ENCODE data around the gene DEAF1. TPM values are rescaled to one million over a fixed set of nuclear protein-coding genes. Genes with fewer than 3 reads are reported as not detected.

The DEAF1 gene
- total and polyA plus RNA-seq, 2 experiments from 2014 or later, result 42.6 to 47.8 TPM

DNA sequence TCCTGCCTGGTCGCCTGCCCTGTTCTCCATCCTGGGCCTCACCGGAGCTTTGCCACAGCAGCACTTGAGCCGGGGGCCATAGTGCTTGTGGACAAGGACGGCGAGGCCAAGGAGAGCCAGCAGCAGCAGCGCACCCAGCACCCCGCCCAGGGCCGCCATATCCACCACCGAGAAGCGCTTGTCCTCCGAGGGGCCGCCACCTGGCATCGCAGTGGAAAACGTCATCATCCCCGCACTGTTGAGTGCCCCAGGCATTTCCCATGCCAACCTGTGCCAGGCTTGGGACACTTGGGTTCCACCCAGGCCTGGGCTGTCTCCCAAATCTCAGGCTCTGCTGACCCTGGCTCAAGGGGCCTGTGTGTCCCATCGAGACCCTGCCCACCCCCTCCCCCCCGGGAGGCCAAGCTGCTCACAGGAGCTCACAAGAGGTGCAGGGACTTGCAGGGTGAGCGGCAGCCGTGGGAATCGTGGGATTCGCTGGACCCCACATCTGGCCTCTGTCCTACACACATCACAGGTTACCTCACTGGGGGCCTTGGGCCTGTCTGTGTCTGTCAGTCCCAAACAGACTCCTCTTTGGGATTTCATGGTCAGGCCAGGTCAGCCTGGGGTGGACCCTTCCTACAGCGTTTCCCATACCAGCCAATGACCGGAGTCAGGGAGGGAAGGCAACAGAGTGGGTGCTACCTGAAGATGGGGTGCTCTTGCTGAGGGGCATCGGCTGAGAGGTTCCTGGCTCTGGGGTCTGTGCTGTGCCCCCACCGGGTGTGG, 76.9 kb downstream of the DEAF1 start:
- DNase-seq (ENCODE audit: low spot score) (no peak), ATAC-seq (no peak)
- H3K27ac ChIP-seq (ENCODE audit: low read depth), result no peak overlapping the region
- H3K27ac Mint-ChIP-seq, result no peak overlapping the region
- H2AFZ ChIP-seq, result no peak overlapping the region
- no peak overlapping the region for H3K4me2 ChIP-seq
- no peaks in the 10 kb centered on the region; the same call in 2 of the 3 replicates for H3K36me3 Mint-ChIP-seq (ENCODE audit: low read depth)
- no peaks in the 10 kb centered on the region for H3K9me3 Mint-ChIP-seq
- peaks cover 11% of the 10 kb centered on the region; the same call in 1 of the 2 replicates for H3K4me1 ChIP-seq (ENCODE audit: insufficient read depth)
- no peaks in the 10 kb centered on the region for H3K27me3 ChIP-seq (ENCODE audit: insufficient read depth)
- TF ChIP-seq ZNF114 (CRISPR knock-in tag; IDR thresholded peaks at IDR 0.05), result no peak
- no peak for TF ChIP-seq NANOG (IDR thresholded peaks at IDR 0.05; ENCODE audit: borderline replicate concordance)
- TF ChIP-seq JUNB (IDR thresholded peaks at IDR 0.05; ENCODE audit: unreplicated experiment), result no peak
- TF ChIP-seq STAT1 (IDR thresholded peaks at IDR 0.05; ENCODE audit: unreplicated experiment), result no peak
- no peak for TF ChIP-seq POLR2AphosphoS5 (IDR thresholded peaks at IDR 0.05; ENCODE audit: low read depth)
- TF ChIP-seq, protein P1, sequence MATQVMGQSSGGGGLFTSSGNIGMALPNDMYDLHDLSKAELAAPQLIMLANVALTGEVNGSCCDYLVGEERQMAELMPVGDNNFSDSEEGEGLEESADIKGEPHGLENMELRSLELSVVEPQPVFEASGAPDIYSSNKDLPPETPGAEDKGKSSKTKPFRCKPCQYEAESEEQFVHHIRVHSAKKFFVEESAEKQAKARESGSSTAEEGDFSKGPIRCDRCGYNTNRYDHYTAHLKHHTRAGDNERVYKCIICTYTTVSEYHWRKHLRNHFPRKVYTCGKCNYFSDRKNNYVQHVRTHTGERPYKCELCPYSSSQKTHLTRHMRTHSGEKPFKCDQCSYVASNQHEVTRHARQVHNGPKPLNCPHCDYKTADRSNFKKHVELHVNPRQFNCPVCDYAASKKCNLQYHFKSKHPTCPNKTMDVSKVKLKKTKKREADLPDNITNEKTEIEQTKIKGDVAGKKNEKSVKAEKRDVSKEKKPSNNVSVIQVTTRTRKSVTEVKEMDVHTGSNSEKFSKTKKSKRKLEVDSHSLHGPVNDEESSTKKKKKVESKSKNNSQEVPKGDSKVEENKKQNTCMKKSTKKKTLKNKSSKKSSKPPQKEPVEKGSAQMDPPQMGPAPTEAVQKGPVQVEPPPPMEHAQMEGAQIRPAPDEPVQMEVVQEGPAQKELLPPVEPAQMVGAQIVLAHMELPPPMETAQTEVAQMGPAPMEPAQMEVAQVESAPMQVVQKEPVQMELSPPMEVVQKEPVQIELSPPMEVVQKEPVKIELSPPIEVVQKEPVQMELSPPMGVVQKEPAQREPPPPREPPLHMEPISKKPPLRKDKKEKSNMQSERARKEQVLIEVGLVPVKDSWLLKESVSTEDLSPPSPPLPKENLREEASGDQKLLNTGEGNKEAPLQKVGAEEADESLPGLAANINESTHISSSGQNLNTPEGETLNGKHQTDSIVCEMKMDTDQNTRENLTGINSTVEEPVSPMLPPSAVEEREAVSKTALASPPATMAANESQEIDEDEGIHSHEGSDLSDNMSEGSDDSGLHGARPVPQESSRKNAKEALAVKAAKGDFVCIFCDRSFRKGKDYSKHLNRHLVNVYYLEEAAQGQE (IDR thresholded peaks at IDR 0.05; ENCODE audit: unreplicated experiment), result no peak
- TF ChIP-seq ZNF331 (CRISPR knock-in tag; IDR thresholded peaks at IDR 0.05; ENCODE audit: low read depth), result no peak
- TF ChIP-seq, protein P2, sequence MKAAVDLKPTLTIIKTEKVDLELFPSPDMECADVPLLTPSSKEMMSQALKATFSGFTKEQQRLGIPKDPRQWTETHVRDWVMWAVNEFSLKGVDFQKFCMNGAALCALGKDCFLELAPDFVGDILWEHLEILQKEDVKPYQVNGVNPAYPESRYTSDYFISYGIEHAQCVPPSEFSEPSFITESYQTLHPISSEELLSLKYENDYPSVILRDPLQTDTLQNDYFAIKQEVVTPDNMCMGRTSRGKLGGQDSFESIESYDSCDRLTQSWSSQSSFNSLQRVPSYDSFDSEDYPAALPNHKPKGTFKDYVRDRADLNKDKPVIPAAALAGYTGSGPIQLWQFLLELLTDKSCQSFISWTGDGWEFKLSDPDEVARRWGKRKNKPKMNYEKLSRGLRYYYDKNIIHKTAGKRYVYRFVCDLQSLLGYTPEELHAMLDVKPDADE (IDR thresholded peaks at IDR 0.05), result no peak
- TF ChIP-seq EZH2 (IDR thresholded peaks at IDR 0.05; ENCODE audit: low read depth, unreplicated experiment), result no peak
- no peaks in the 10 kb centered on the region for H3K36me3 ChIP-seq (ENCODE audit: insufficient read depth)
- no peak overlapping the region for H3K4me3 ChIP-seq
- peaks cover 14% of the 10 kb centered on the region for H3F3A ChIP-seq (replicated peaks; ENCODE audit: low read depth)
- H3K4me1 Mint-ChIP-seq, result no peaks in the 10 kb centered on the region; the same call in 2 of the 3 replicates
- 0 out of 2 replicates have a peak, but pooled peaks cover 8% of the 10 kb centered on the region for H4K20me1 ChIP-seq (replicated peaks; ENCODE audit: insufficient read depth)
- no peaks in the 10 kb centered on the region for H3K79me2 ChIP-seq (replicated peaks; ENCODE audit: insufficient read depth)
- H3K27me3 Mint-ChIP-seq (ENCODE audit: insufficient read depth, low read depth, poor library complexity), result peaks cover 10% of the 10 kb centered on the region
- no peaks in the 10 kb centered on the region for H3K9me2 ChIP-seq (ENCODE audit: insufficient read depth)
- no peak overlapping the region for H3K4me3 Mint-ChIP-seq

DNA sequence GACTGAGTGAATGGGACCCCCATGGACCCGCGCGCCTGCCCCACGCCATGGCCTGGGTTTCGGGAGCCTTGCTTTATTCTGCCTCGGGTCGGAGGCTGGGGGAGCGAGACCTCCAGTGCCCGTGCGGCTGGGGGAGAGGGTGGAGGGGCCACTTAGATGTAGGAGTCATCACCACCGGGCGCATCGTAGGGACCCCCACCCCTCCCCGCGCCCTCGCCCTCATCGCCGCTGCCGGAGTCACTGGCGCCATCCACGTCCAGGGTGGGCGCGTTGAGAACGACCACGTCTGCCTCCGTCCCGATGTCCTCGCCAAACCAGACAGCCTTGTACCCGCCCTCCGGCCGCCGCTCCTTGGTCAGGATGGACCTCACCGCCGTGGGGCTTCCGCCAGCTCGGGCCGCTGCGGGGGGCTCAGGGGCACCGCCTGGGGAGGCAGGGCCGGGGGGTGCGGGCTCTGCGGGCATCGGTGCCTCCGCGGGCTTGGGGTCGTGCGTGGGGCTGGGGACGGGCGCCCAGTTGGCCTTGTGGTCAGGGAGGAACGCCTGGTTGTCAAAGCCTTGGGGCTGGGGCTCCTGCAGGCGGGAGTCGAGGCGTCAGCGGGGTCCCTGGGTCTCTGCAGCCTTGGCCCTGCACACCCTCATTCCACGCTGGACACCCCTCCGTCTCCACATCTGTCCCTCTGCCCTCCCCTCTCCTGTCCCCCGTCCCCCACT, 77.7 kb downstream of the DEAF1 start:
- Histone ChIP-seq H3K9me2 (ENCODE audit: insufficient read depth) (no peaks in the 10 kb centered on the region), H3K4me1 (ENCODE audit: insufficient read depth) (peaks cover 11% of the 10 kb centered on the region; the same call in 1 of the 2 replicates), H3K79me2 (replicated peaks; ENCODE audit: insufficient read depth) (no peaks in the 10 kb centered on the region), H3K27ac (ENCODE audit: low read depth) (no peak overlapping the region), H3K4me3 (no peak overlapping the region), H3F3A (replicated peaks; ENCODE audit: low read depth) (peaks cover 22% of the 10 kb centered on the region), H2AFZ (no peak overlapping the region), H3K36me3 (ENCODE audit: insufficient read depth) (no peaks in the 10 kb centered on the region), H4K20me1 (replicated peaks; ENCODE audit: insufficient read depth) (peaks cover 13% of the 10 kb centered on the region; the same call in 1 of the 2 replicates), H3K4me2 (no peak overlapping the region), H3K27me3 (ENCODE audit: insufficient read depth) (no peaks in the 10 kb centered on the region)
- Mint-ChIP-seq H3K4me3 (no peak overlapping the region), H3K27me3 (ENCODE audit: insufficient read depth, low read depth, poor library complexity) (peaks cover 8% of the 10 kb centered on the region), H3K9me3 (no peaks in the 10 kb centered on the region), H3K4me1 (peaks cover 1% of the 10 kb centered on the region; the same call in 2 of the 3 replicates), H3K27ac (no peak overlapping the region), H3K36me3 (ENCODE audit: low read depth) (peaks cover 3% of the 10 kb centered on the region)
- ATAC-seq (no peak), DNase-seq (ENCODE audit: low spot score) (no peak)
- no peak for TF ChIP-seq CREB1 (CRISPR knock-in tag; IDR thresholded peaks at IDR 0.05; ENCODE audit: low read depth)
- TF ChIP-seq, protein P2 (IDR thresholded peaks at IDR 0.05), result no peak
- TF ChIP-seq, protein P1 (IDR thresholded peaks at IDR 0.05; ENCODE audit: unreplicated experiment), result no peak

Measured in GM23338 (cell line).